Femur (tissue), 1 donor: ENCODE results near the gene ZDHHC21.
A peak's percentile ranks its signal among the peaks of the same experiment; 100 is the strongest.

Experiments
- DNase-seq: peaks from one replicate; pipeline ENCODE4 v3.0.0-alpha.2; 2017

The ZDHHC21 gene

DNA sequence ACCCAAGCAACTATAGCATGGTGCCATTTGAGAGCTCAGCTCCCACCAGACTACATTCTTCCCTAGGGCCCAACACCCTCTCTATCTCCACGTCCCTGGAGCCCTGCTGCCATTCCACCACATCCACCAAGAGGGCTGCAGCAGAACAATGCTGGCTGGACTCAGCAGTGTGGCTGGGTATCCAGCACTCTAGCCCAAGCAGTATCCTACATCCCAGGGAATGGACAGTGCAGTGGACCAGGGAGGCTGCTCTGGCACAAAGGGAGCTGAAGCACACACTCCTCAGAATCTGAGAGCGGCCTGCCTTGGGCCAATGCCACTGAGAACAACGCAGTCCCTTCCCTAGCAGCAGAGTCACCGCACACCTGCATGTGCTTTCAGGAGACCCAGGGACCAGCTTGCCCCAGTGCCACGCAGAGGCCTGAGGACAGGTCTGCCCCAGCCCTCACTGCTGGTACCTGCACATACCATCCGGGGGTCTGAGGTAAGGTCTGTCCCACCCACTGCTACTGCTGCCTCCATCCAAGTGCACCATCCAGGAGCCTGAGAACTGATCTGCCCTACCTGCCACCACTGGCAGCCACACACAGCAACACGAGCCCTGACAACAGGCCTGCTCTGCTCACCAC, 95.9 kb downstream of the ZDHHC21 start:
- no peak for DNase-seq

DNA sequence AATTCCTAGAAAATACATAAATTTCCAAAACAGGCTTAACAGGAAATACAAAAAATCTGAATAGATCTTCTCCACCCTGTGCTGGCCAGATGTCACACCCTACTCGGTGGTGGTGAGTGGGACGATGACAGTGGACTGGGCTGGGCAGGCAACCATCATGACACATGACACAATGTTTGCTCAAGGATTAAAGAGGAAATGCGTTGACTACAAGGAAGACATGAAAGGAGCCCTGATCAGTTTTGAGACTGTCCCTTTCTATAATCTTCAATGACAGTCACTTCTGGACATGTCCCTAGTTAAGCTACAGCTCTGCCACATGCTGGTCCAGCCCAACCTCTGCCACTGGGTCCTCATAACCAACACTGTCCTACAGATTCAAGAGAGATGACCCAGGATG, 99.8 kb downstream of the ZDHHC21 start:
- no peak for DNase-seq

DNA sequence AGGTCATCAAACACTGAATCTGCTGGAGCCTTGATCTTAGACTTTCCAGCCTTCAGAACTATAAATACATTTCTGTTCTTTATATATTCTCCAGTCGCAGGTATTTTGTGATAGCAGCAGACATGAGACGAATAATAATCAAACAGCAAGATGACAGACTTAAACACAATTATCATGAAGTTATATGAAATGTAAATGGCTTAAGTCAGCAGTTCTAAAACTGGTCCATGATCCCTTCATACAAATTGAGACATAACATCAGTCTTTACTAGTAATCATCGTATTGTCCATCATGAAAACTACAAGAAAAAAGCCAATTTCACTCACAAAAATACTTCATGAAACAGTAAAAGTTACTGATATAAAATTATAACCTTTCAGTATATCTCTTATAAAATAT, 101.8 kb downstream of the ZDHHC21 start:
- no peak for DNase-seq

DNA sequence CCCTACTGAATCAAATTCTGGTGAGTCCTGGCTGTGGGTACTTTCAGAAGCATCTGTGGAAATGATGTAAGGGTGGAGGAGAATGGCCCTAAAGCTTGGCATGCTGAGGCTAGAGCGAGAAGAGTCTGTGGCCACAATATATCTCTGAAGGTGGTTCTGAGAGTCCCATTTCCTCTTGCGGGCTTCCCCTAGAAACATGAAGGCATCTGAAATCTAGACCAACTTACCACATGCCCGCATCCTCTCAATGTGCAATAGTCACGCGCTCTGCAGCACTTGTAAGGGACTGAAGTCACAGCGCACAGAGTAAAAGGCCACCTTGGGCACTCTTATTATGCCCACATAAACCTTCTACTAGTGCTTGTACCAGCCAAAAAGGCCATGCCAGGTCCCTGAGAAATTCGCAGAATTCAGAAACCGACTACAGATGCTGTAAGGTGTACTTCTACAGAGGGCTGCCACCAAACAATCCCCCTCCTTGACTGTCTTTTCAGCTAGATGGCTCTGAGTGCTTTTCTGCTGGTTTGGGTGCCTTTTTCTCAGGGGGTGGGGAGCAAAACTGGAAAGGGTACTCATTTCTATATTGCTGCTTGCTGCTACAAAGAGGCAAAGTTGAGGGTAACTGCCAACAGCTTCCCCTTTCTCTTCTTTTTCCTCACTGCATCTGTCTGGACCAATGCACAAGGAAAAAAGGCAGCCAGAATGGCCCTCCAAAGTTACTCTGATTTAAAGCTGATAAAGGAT, 107.3 kb downstream of the ZDHHC21 start:
- no peak for DNase-seq

DNA sequence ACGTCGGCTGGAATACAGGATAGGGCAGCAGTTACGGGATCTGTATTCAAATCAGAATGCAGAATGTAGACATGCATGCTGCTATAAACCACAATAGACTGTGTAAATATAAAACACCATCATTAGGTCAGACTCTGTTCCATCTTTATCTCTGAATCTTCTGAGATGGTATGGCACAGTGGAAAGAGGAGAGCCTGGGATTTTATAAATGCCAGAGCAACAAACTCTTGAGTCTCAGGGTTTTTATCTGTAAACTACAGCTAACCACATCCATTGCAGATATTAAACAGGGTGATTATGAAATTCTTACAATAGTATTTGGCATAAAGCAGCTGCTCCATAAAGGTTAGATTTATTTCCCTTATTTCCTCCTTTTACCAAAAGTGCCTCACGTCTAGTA, 108.7 kb downstream of the ZDHHC21 start:
- no peak for DNase-seq

DNA sequence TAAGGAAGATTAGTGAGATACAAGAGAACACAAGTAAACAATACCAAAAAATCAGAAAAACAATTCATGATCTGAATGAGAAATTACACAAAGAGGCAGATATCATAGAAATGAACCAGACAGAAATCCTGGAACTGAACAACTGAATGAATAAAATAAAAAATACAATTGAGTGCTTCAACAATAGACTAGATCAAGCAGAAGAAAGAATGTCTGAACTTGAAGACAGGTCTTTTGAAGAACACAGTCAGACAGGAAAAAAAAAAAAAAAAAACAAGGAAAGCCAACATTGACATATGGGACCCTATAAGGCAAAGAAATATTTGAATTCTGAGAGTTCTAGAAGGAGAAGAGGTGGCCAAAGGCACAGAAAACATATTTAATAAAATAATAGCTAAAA, 115.2 kb downstream of the ZDHHC21 start:
- no peak for DNase-seq

DNA sequence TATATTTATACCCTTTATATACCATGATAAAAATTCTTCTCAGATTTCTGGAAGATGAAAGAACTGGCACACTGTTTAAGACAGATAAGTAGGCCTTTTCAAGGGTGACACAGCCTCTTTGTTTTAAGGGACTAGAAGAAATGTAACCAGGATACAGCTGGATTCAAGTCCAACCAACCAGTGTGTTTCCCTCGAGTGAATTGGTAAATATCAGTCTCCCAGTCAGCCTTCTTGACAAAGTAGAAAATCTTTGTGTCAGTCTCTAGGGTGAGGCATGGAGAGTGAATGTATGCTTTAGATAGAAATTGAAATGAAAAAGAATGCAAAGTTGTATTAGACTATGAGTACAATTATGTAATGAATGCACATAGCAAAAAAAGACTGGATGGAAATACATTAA, 119.1 kb downstream of the ZDHHC21 start:
- DNase-seq, result no peak

DNA sequence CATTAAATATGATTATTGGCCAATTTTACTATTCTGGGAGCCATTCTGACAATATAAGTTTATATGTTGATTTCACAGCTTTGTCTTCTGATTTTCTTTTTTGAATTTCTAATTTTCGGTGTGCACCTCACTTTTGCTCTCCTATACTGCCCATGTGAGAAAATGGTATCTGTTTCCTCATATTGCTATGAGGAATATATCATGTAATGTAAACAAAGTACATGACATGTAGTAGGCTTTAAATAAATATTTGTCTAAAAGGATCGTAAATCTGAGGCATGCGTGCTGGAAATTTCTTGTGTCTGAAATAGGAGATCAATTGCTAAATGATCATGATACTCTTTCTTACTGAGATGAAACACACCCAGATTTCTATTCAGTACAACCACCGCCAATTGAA, 119.9 kb downstream of the ZDHHC21 start:
- DNase-seq, result no peak

DNA sequence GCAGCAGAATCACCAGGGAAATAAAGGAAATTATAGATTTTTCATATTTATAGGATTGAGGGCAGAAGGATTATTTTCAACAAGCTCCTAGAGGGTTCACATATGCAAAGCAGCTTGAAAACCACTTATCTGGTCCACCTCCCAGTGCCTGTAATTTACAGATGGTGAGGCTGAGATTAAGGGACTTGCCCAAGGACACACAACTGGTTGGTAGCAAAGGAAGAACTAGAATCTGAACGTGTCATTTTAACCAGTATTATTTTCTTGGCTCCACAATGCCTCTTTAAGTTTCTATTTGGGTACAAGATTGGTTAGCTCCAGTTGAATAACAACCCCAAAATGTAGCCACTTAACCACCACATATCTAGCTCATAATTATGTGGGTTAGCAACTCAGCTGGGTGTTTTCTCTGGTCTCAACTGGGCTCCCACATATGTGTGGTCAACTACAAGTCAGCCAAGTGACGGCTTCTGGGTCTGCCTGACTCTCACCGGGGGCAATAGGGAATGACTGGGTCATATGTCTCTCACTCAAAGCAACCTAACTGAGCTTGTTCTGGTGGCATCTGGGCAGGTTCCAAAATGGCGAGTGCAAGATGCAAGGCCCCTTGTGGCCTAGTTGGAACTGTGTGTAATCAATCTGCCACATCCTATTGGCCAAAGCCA, 127.7 kb downstream of the ZDHHC21 start:
- peak; percentile 64 for DNase-seq

DNA sequence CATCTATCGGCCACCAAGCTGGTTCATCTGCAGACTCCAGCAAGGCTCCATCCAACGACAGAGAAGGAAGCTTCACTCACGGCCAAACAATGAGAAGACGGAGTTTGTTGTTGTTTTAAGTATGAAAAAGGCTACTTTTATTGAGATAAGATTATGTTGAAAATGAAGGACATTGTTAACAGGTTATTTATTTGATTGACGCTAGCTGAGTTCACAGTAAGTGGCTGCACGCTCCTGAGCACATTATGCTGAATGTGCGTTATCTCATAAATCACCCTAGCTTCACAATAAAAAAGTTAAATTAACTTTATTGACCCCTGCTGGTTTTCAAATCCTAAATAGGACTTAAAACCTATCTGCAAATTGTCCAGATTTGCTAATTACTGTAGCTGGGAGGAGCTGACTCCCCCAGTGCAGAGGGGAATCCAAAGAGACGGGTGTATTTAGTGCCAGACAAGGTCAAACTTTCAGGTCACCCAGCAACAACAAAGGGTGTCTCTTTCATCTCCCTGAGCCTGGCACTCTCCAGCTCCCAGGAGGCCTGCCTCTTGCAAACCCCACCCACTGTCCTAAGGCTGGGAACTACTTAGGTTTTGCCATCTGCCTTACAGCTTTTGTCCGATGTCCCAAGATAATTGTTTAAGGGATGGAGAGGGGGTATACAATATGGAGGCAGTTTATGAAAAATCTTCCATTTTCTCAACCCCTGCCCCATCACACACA, 129.2 kb downstream of the ZDHHC21 start:
- DNase-seq, result no peak

DNA sequence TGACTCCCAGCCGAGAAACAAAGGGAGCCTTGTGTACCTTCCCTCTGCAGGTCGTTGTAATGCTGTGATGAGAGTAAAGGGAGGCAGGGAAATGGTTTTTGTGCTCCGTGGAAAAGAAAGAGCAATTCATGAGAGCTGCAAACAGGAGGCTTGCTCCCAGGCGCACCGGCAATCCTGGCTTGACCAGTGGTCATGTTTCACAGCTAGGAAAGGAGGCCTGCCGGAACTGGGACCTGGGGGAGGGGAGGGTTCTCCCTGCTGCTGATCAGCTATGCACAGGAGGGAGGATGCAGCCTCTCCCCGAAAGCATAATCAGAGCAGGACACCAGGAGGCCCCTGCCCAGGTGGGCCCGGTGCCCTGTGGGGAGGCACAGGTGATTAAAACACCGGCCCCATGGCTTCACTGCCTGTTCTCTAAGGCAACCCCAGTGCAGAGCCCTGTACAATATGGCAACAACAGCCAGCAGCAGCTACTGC, 131.3 kb downstream of the ZDHHC21 start:
- DNase-seq, result no peak
